HEK293T (cell line): ENCODE data around the gene ZNF414.

ENCODE experiments used
- BHLHE40 ChIP-seq: fragments of 450-650 bp; IDR thresholded peaks from 2 replicates; pipeline ENCODE4 v1.6.1; 2016; ENCODE audit warnings: mild to moderate bottlenecking, moderate library complexity, borderline replicate concordance
- FOXA1 ChIP-seq: fragments of 450-650 bp; IDR thresholded peaks from 2 replicates; pipeline ENCODE4 v1.6.1; 2016; ENCODE audit warnings: mild to moderate bottlenecking
- FOXK2 ChIP-seq: fragments of 450-650 bp; IDR thresholded peaks from 2 replicates; pipeline ENCODE4 v1.6.1; 2016; ENCODE audit warnings: mild to moderate bottlenecking
- FOXM1 ChIP-seq: fragments of 450-650 bp; IDR thresholded peaks from 2 replicates; pipeline ENCODE4 v1.6.1; 2017; ENCODE audit warnings: mild to moderate bottlenecking, borderline replicate concordance
- HDGF ChIP-seq: fragments of 450-650 bp; IDR thresholded peaks from 2 replicates; pipeline ENCODE4 v1.6.1; 2017; ENCODE audit warnings: antibody characterized with exemption, borderline replicate concordance
- L3MBTL2 ChIP-seq: fragments of 450-650 bp; conservative IDR thresholded peaks from 2 replicates; pipeline ENCODE4 v1.6.1; 2016; ENCODE audit warnings: mild to moderate bottlenecking
- LEF1 ChIP-seq: fragments of 450-650 bp; IDR thresholded peaks from 2 replicates; pipeline ENCODE4 v1.6.1; 2017; ENCODE audit warnings: mild to moderate bottlenecking, borderline replicate concordance
- PKNOX1 ChIP-seq: fragments of 450-650 bp; IDR thresholded peaks from 2 replicates; pipeline ENCODE4 v1.6.1; 2016
- SP1 ChIP-seq: fragments of 450-650 bp; IDR thresholded peaks from 2 replicates; pipeline ENCODE4 v1.6.1; 2017
- SUZ12 ChIP-seq: fragments of 450-650 bp; IDR thresholded peaks from 2 replicates; pipeline ENCODE4 v1.6.1; 2016; ENCODE audit warnings: mild to moderate bottlenecking

DNA sequence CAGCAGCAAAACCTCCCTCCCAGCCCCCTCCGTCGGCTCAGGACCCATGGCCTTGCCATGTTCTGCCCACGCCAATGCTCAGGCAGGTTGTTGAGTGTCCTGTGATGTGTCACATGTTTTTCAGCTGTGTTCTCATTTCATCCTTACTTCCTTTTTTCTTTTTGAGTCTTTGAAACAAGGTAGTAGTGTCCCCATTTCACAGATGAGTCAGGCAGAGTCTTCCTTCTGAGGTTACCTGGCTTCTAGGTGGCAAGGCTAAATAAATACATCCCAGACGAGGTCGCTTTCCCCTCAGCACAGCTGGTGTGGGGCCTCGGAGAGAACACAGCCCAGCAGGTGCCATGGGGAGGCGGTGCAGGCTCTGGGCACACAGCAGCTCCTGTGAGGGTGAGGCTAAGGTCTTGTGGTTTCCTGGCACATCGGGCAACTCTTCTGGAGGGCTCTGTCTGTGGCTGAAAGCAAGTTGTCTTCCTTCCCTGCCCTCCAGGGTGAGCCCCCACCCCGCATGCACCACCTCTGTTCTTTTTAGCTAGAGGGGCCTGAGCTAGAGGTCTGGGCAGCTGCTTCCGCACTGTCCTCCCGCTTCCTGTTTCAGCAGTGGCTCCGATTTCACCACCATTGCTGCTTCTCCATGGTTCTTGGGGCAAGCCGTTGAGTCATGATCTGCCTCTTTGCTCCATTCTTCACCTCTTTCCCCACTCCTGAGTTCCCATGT lies 26.7 kb downstream of the ZNF414 start:
- TF ChIP-seq FOXK2 (no peak), LEF1 (no peak), SUZ12 (no peak), FOXA1 (no peak), SP1 (no peak), PKNOX1 (no peak), FOXM1 (no peak), BHLHE40 (no peak), HDGF (no peak), L3MBTL2 (no peak)
